ENCODE data around the gene ZNF142.
A peak's percentile ranks its signal among the peaks of the same experiment; 100 is the strongest.

Gene ZNF142

GRCh38 chr2:218659258-218659987 is at the start of gene ZNF142, which contains the start of gene BCS1L:
Gene ZNF142 (minus strand): TSS chr2:218659623. CDS start chr2:218656429, 3,194 bp downstream.
Gene BCS1L (plus strand): TSS chr2:218659683. CDS start chr2:218660988, 1,305 bp downstream.
- DNase-seq: peak; percentile 80

- DNase-seq: no peak
Observed at GRCh38 chr2:218708086-218708485, 48.7 kb upstream of the ZNF142 start.

- no peak for DNase-seq
Observed at GRCh38 chr2:218703341-218703740, 43.9 kb upstream of the ZNF142 start.

- DNase-seq: no peak
Observed at GRCh38 chr2:218701806-218702205, 42.4 kb upstream of the ZNF142 start.

GRCh38 chr2:218698885-218699284 is 39.5 kb upstream of the ZNF142 start:
- no peak for DNase-seq

- DNase-seq: no peak
Observed at GRCh38 chr2:218694405-218695145, 35.2 kb upstream of the ZNF142 start.

- DNase-seq: no peak
Observed at GRCh38 chr2:218691234-218691633, 31.8 kb upstream of the ZNF142 start.

GRCh38 chr2:218687400-218688060 is 28.1 kb upstream of the ZNF142 start:
- peak; percentile 39 for DNase-seq

- DNase-seq: no peak
Observed at GRCh38 chr2:218680061-218680460, 20.6 kb upstream of the ZNF142 start.

- no peak for DNase-seq
Observed at GRCh38 chr2:218679119-218679518, 19.7 kb upstream of the ZNF142 start.

GRCh38 chr2:218671654-218672566 is 12.5 kb upstream of the ZNF142 start, which contains the start of the genes RNF25 and STK36:
Gene RNF25 (minus strand): TSS chr2:218672002. CDS start chr2:218671970, 32 bp downstream.
Gene STK36 (plus strand): TSS chr2:218672086. CDS start chr2:218672830, 744 bp downstream.
- peak; percentile 81 for DNase-seq

GRCh38 chr2:218671097-218671653 is 11.8 kb upstream of the ZNF142 start:
- no peak for DNase-seq

GRCh38 chr2:218664653-218665052 is 5.2 kb upstream of the ZNF142 start:
- no peak for DNase-seq

- DNase-seq: no peak
Observed at GRCh38 chr2:218663901-218664300, 4.5 kb upstream of the ZNF142 start.

- DNase-seq: no peak
Observed at GRCh38 chr2:218662827-218663226, 3.4 kb upstream of the ZNF142 start.

GRCh38 chr2:218662377-218662776 is 3.0 kb upstream of the ZNF142 start:
- no peak for DNase-seq

GRCh38 chr2:218659988-218660358 is 550 bp upstream of the ZNF142 start:
- no peak for DNase-seq

- peak; percentile 47 for DNase-seq
Observed at GRCh38 chr2:218658671-218659257, 659 bp downstream of the ZNF142 start.

GRCh38 chr2:218655751-218656150 is 3.7 kb downstream of the ZNF142 start:
- no peak for DNase-seq

- no peak for DNase-seq
Observed at GRCh38 chr2:218648787-218649100, 10.7 kb downstream of the ZNF142 start.

- peak; percentile 48 for DNase-seq
Observed at GRCh38 chr2:218648088-218648786, 11.2 kb downstream of the ZNF142 start.
